A549 (cell line): ENCODE data around the gene ADAMTS12. TPM values are rescaled to one million over a fixed set of nuclear protein-coding genes. Genes with fewer than 3 reads are reported as not detected.

Experiments used
- ATAC-seq, 2 experiments: fragments of 200-7000 bp in 1 of 2; fragments of >200 bp in 1 of 2; cut with Nextera tagmentation in 1 of 2; cut with Tn5 transposase in 1 of 2; 3 replicates each; pipeline versions ENCODE4 v1.8.0 to v1.9.1; 2018 to 2020; ENCODE audit warnings: mild to moderate bottlenecking in 1 of 2, moderate library complexity in 1 of 2
- CTCF ChIA-PET: fragments of 300-600 bp; sonication (Branson Sonifier 250); formaldehyde crosslinking; extraction: SDS; loops from one replicate; lab custom pipeline; 2021; ENCODE audit warnings: antibody characterized with exemption, inconsistent platforms; lab: Yijun Ruan, JAX
- POLR2A ChIA-PET: fragments of 350-600 bp; formaldehyde crosslinking; extraction: SDS; loops from one replicate; lab custom pipeline; 2021; ENCODE audit warnings: antibody characterized with exemption, inconsistent platforms; lab: Yijun Ruan, JAX
- DNase-seq, 2 experiments: peaks; one replicate each; pipeline versions ENCODE4 v3.0.0 to v3.0.0-alpha.2; 2011 to 2016; ENCODE audit warnings: low read depth in 1 of 2, low spot score in 1 of 2
- FAIRE-seq: peaks from 2 replicates; lab custom pipeline; 2011; peaks lifted over from hg19 to GRCh38; lab: Jason Lieb, UNC
- H3K27ac ChIP-seq, 2 experiments: fragments of >200 bp; sonication (Bioruptor Twin); formaldehyde crosslinking; 3 replicates each; pipeline ENCODE4 v1.5.1; 2016 to 2017
- H3K4me1 ChIP-seq: fragments of >200 bp; sonication (Bioruptor Twin); formaldehyde crosslinking; 3 replicates; pipeline ENCODE4 v1.6.1; 2016
- H3K4me2 ChIP-seq: fragments of >200 bp; sonication (Bioruptor Twin); formaldehyde crosslinking; 3 replicates; pipeline ENCODE4 v1.6.1; 2016
- H3K4me3 ChIP-seq: fragments of >200 bp; sonication (Bioruptor Twin); formaldehyde crosslinking; 3 replicates; pipeline ENCODE4 v1.5.1; 2016
- H3K9me3 ChIP-seq: fragments of >200 bp; sonication (Bioruptor Twin); formaldehyde crosslinking; 3 replicates; pipeline ENCODE4 v1.6.1; 2016
- CBX8 ChIP-seq: fragments of 200-600 bp; sonication (generic); IDR thresholded peaks from 2 replicates; pipeline ENCODE4 v1.6.1; 2016
- CEBPB ChIP-seq, 2 experiments: fragments of >200 bp in 1 of 2; sonication (Bioruptor Twin) in 1 of 2; formaldehyde crosslinking in 1 of 2; IDR thresholded peaks; 2 replicates each; pipeline ENCODE4 v1.6.1; 2012 to 2016
- CHD2 ChIP-seq: fragments of 150-350 bp; IDR thresholded peaks from 2 replicates; pipeline ENCODE4 v1.6.1; 2014; ENCODE audit warnings: low read length; ENCODE audit not compliant: partially characterized antibody
- EHF ChIP-seq: fragments of 250-450 bp; sonication (Bioruptor Pico); IDR thresholded peaks from 2 replicates; pipeline ENCODE4 v1.5.0; 2020; ENCODE audit warnings: mild to moderate bottlenecking
- EHMT2 ChIP-seq: fragments of 200-600 bp; sonication (generic); IDR thresholded peaks from 2 replicates; pipeline ENCODE4 v1.6.1; 2016; ENCODE audit warnings: antibody characterized with exemption, low read depth, mild to moderate bottlenecking, moderate library complexity
- EP300 ChIP-seq, 2 experiments: fragments of >200 bp; sonication (Bioruptor Twin); formaldehyde crosslinking; IDR thresholded peaks; 2 replicates in 1 of 2; 3 replicates in 1 of 2; pipeline ENCODE4 v1.6.1; 2016 to 2017
- FOSL2 ChIP-seq, 2 experiments: fragments of 450-650 bp in 1 of 2; fragments of >200 bp in 1 of 2; sonication (Bioruptor Twin) in 1 of 2; formaldehyde crosslinking; IDR thresholded peaks; 2 replicates each; pipeline versions ENCODE4 v1.5.0 to v1.6.1; 2016 to 2020; ENCODE audit warnings: mild to moderate bottlenecking in 1 of 2, moderate library complexity in 1 of 2
- FOXS1 ChIP-seq: fragments of 250-450 bp; sonication (Bioruptor Pico); IDR thresholded peaks from 2 replicates; pipeline ENCODE4 v1.5.0; 2020; ENCODE audit warnings: mild to moderate bottlenecking, moderate library complexity
- HDAC2 ChIP-seq: fragments of 200-600 bp; sonication (generic); IDR thresholded peaks from 2 replicates; pipeline ENCODE4 v1.6.1; 2016
- HEYL ChIP-seq: fragments of 250-450 bp; sonication (Bioruptor Pico); IDR thresholded peaks from 2 replicates; pipeline ENCODE4 v1.8.0; 2021; ENCODE audit warnings: mild to moderate bottlenecking, moderate library complexity
- HOXB13 ChIP-seq: fragments of 250-450 bp; sonication (Bioruptor Pico); IDR thresholded peaks from 2 replicates; pipeline ENCODE4 v1.5.0; 2020; ENCODE audit warnings: low read depth, mild to moderate bottlenecking, moderate library complexity
- HOXB5 ChIP-seq: fragments of 250-450 bp; sonication (Bioruptor Pico); IDR thresholded peaks from 2 replicates; pipeline ENCODE4 v1.5.0; 2020; ENCODE audit warnings: mild to moderate bottlenecking, moderate library complexity
- JUNB ChIP-seq: fragments of >200 bp; sonication (Bioruptor Twin); formaldehyde crosslinking; IDR thresholded peaks from 2 replicates; pipeline ENCODE4 v1.6.1; 2016
- KDM5A ChIP-seq: fragments of 200-600 bp; sonication (generic); IDR thresholded peaks from 2 replicates; pipeline ENCODE4 v1.6.1; 2016; ENCODE audit warnings: antibody characterized with exemption, mild to moderate bottlenecking
- MAFK ChIP-seq: fragments of 450-650 bp; IDR thresholded peaks from 2 replicates; pipeline ENCODE4 v1.6.1; 2014; ENCODE audit not compliant: partially characterized antibody
- MAZ ChIP-seq: fragments of 150-350 bp; IDR thresholded peaks from 2 replicates; pipeline ENCODE4 v1.6.1; 2014; ENCODE audit warnings: antibody characterized with exemption, low read depth, low read length, borderline replicate concordance
- MYC ChIP-seq: IDR thresholded peaks from 2 replicates; pipeline ENCODE4 v1.6.1; 2012; ENCODE audit warnings: mild to moderate bottlenecking, inconsistent platforms, low read length, improper control_type of control experiment, borderline replicate concordance
- NPAS2 ChIP-seq: fragments of 250-450 bp; sonication (Bioruptor Pico); IDR thresholded peaks from 2 replicates; pipeline ENCODE4 v1.8.0; 2022; ENCODE audit warnings: mild to moderate bottlenecking, moderate library complexity, borderline replicate concordance
- NR3C1 ChIP-seq: fragments of >200 bp; sonication (Bioruptor Twin); formaldehyde crosslinking; IDR thresholded peaks from 3 replicates; pipeline ENCODE4 v1.6.1; 2017
- POLR2A ChIP-seq: IDR thresholded peaks from 2 replicates; pipeline ENCODE4 v1.6.1; 2012; ENCODE audit warnings: mild to moderate bottlenecking, low read length
- RAD21 ChIP-seq, 2 experiments: fragments of >200 bp in 1 of 2; sonication (Bioruptor Twin) in 1 of 2; formaldehyde crosslinking in 1 of 2; IDR thresholded peaks in 1 of 2; conservative IDR thresholded peaks in 1 of 2; 2 replicates in 1 of 2; 3 replicates in 1 of 2; pipeline ENCODE4 v1.6.1; 2012 to 2018; ENCODE audit warnings: inconsistent platforms in 1 of 2
- RNF2 ChIP-seq: fragments of 200-600 bp; sonication (generic); IDR thresholded peaks from 2 replicates; pipeline ENCODE4 v1.6.1; 2016; ENCODE audit warnings: low read depth, mild to moderate bottlenecking, antibody characterized with exemption, moderate library complexity, borderline replicate concordance
- SREBF2 ChIP-seq: fragments of 450-650 bp; IDR thresholded peaks from 2 replicates; pipeline ENCODE4 v1.6.1; 2014; ENCODE audit warnings: mild to moderate bottlenecking, moderate library complexity
- TFCP2L1 ChIP-seq: fragments of 250-450 bp; sonication (Bioruptor Pico); IDR thresholded peaks from 2 replicates; pipeline ENCODE4 v1.5.0; 2021; ENCODE audit warnings: mild to moderate bottlenecking
- ZFP36 ChIP-seq: fragments of 450-650 bp; IDR thresholded peaks from 2 replicates; pipeline ENCODE4 v1.6.1; 2014; ENCODE audit warnings: borderline replicate concordance; ENCODE audit not compliant: partially characterized antibody
- ZNF302 ChIP-seq: fragments of 250-450 bp; sonication (Bioruptor Pico); IDR thresholded peaks from 2 replicates; pipeline ENCODE4 v1.9.0; 2021; ENCODE audit warnings: inconsistent platforms, mild to moderate bottlenecking, moderate library complexity
- WGBS: methylation state at CpG from one replicate; pipeline ENCODE4 v1.1.6; 2017; ENCODE audit errors: missing lambda C conversion rate; 5-methylcytosine and 5-hydroxymethylcytosine counted together
- polyA plus RNA-seq, 4 experiments: library from polyadenylated mRNA; depleted of rRNA in 3 of 4; stranded (reverse); fragments of >200 nt; fragmentation: RNase III in 1 of 4; extraction: RNeasy Plus Mini Kit Qiagen cat#74134 plus additional on column Dnase treatment in 1 of 4; gene quantifications; 2 replicates in 3 of 4; 3 replicates in 1 of 4; pipeline ENCODE4 v1.2.3, GENCODE V29; 2011 to 2017
- TF ChIP-seq, protein P1 (sequence below): fragments of 150-350 bp; IDR thresholded peaks from 2 replicates; pipeline ENCODE4 v1.6.1; 2014; ENCODE audit warnings: low read depth, mild to moderate bottlenecking, low read length
- TF ChIP-seq, protein P2 (sequence below): fragments of 450-650 bp; IDR thresholded peaks from 2 replicates; pipeline ENCODE4 v1.6.1; 2014; ENCODE audit warnings: antibody characterized with exemption
- TF ChIP-seq, protein P3 (sequence below): fragments of 200-600 bp; sonication (generic); IDR thresholded peaks from 2 replicates; pipeline ENCODE4 v1.6.1; 2016; ENCODE audit warnings: antibody characterized with exemption, mild to moderate bottlenecking, moderate library complexity

Gene ADAMTS12
- polyA plus RNA-seq, 2 of the 4 experiments (the other 2 are of a cell fraction): 4.8 to 6.8 TPM

DNA sequence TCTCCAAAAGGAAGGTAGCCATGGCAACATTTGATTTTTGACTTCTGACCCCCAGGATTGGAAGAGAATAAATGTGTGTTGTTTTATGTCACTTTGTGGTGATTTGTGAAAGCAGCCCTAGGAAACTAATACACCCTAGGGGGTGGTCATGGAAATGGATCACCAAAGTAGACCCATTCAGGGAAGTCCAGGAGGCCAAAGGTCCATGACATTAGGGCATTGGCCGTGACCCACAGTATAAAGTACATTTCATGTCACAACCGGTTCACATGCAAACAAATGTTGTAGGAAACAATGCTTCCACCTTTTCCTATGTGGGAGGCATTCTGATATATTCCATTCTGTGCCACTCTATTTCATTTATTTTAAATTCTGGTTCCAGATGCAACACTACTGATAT, 128.4 kb downstream of the ADAMTS12 start:
- Histone ChIP-seq H3K4me3 (no peak overlapping the region), H3K27ac (no peak overlapping the region), H3K4me1 (no peaks in the 10 kb centered on the region), H3K4me2 (no peak overlapping the region)
- ATAC-seq: no peak
- TF ChIP-seq CHD2 (no peak), FOSL2 (IDR thresholded peaks at IDR 0.05) (no peak), FOSL2 (CRISPR knock-in tag; IDR thresholded peaks at IDR 0.05) (no peak), POLR2A (no peak), EP300 (IDR thresholded peaks at IDR 0.05) (no peak), HEYL (no peak), EHF (CRISPR knock-in tag) (no peak), FOXS1 (CRISPR knock-in tag) (no peak), HOXB5 (CRISPR knock-in tag) (no peak), HOXB13 (no peak), NPAS2 (CRISPR knock-in tag) (no peak), CBX8 (no peak), JUNB (no peak), KDM5A (no peak)
- TF ChIP-seq, protein P1, sequence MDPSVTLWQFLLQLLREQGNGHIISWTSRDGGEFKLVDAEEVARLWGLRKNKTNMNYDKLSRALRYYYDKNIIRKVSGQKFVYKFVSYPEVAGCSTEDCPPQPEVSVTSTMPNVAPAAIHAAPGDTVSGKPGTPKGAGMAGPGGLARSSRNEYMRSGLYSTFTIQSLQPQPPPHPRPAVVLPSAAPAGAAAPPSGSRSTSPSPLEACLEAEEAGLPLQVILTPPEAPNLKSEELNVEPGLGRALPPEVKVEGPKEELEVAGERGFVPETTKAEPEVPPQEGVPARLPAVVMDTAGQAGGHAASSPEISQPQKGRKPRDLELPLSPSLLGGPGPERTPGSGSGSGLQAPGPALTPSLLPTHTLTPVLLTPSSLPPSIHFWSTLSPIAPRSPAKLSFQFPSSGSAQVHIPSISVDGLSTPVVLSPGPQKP: no peak
- TF ChIP-seq, all 56 proteins: peak for 0
- FAIRE-seq (no peak), DNase-seq (no peak)
- ChIA-PET POLR2A (no interaction called here), CTCF (no interaction called here)
- H3K9me3 ChIP-seq: no peaks in the 10 kb centered on the region
- 33% methylated on average over 2 of the region's 2 CpGs for WGBS

DNA sequence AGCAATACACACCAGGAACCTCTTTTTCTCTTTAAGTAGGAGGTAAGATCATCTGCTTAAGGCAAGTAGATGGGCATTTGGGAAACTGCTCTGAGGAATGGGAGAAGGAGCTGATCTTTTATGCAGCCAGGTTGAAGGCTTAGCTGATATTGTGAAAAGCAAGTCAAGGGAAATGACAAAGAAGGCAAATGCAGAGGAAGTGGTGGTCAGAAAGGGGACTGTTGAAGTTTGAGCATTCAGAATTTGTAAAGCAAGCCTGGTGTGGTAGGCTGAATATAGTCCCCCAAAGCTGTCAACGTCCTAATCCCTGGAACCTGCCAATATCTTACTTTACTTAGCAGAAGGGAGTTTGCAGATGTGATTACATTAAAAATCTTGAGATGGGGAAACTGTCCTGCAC, 128.9 kb downstream of the ADAMTS12 start:
- ATAC-seq: no peak
- WGBS: 30% methylated on average over 1 of the region's 1 CpG
- Histone ChIP-seq H3K9me3 (no peaks in the 10 kb centered on the region), H3K27ac (no peak overlapping the region), H3K4me3 (no peak overlapping the region), H3K4me2 (no peak overlapping the region), H3K4me1 (no peaks in the 10 kb centered on the region)
- ChIA-PET POLR2A (no interaction called here), CTCF (no interaction called here)
- DNase-seq: no peak
- no peak for TF ChIP-seq MAFK
- TF ChIP-seq TFCP2L1 (CRISPR knock-in tag): no peak
- TF ChIP-seq HDAC2: no peak
- no peak for TF ChIP-seq HOXB13
- no peak for TF ChIP-seq MAZ
- no peak for TF ChIP-seq MYC
- no peak for TF ChIP-seq EP300 (IDR thresholded peaks at IDR 0.05)
- TF ChIP-seq RNF2: no peak
- no peak for TF ChIP-seq ZNF302
- TF ChIP-seq NR3C1: no peak
- no peak for TF ChIP-seq ZFP36
- TF ChIP-seq RAD21 (conservative IDR thresholded peaks at IDR 0.05 in 1 of 2, IDR thresholded peaks at IDR 0.05 in 1 of 2): no peak
- TF ChIP-seq SREBF2: no peak
- no peak for TF ChIP-seq CEBPB (IDR thresholded peaks at IDR 0.05)
- no peak for TF ChIP-seq EHMT2
- TF ChIP-seq, protein P2, sequence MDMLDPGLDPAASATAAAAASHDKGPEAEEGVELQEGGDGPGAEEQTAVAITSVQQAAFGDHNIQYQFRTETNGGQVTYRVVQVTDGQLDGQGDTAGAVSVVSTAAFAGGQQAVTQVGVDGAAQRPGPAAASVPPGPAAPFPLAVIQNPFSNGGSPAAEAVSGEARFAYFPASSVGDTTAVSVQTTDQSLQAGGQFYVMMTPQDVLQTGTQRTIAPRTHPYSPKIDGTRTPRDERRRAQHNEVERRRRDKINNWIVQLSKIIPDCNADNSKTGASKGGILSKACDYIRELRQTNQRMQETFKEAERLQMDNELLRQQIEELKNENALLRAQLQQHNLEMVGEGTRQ: no peak
- TF ChIP-seq JUNB: no peak
- TF ChIP-seq, protein P3, sequence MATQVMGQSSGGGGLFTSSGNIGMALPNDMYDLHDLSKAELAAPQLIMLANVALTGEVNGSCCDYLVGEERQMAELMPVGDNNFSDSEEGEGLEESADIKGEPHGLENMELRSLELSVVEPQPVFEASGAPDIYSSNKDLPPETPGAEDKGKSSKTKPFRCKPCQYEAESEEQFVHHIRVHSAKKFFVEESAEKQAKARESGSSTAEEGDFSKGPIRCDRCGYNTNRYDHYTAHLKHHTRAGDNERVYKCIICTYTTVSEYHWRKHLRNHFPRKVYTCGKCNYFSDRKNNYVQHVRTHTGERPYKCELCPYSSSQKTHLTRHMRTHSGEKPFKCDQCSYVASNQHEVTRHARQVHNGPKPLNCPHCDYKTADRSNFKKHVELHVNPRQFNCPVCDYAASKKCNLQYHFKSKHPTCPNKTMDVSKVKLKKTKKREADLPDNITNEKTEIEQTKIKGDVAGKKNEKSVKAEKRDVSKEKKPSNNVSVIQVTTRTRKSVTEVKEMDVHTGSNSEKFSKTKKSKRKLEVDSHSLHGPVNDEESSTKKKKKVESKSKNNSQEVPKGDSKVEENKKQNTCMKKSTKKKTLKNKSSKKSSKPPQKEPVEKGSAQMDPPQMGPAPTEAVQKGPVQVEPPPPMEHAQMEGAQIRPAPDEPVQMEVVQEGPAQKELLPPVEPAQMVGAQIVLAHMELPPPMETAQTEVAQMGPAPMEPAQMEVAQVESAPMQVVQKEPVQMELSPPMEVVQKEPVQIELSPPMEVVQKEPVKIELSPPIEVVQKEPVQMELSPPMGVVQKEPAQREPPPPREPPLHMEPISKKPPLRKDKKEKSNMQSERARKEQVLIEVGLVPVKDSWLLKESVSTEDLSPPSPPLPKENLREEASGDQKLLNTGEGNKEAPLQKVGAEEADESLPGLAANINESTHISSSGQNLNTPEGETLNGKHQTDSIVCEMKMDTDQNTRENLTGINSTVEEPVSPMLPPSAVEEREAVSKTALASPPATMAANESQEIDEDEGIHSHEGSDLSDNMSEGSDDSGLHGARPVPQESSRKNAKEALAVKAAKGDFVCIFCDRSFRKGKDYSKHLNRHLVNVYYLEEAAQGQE: no peak
- FAIRE-seq: no peak
